Activated B cell treated with CpG ODN at 0.5 μM for 24 hours (primary cell): ENCODE measurements around the gene PPP4R1. TPM values are rescaled to one million over a fixed set of nuclear protein-coding genes. Genes with fewer than 3 reads are reported as not detected.

Experiments used
- ATAC-seq: fragments of 200-7000 bp; cut with Tn5 transposase; one replicate; pipeline ENCODE4 v1.10.0; 2021; ENCODE audit warnings: low read depth, mild to moderate bottlenecking, moderate library complexity
- CTCF ChIA-PET: fragments of 350-600 bp; sonication (Branson Sonifier 250); formaldehyde crosslinking; loops from one replicate; lab custom pipeline; 2021; ENCODE audit warnings: antibody characterized with exemption; lab: Charles Lee
- POLR2A ChIA-PET: fragments of 350-600 bp; sonication (Branson Sonifier 250); formaldehyde crosslinking; loops from one replicate; lab custom pipeline; 2021; ENCODE audit warnings: antibody characterized with exemption; lab: Charles Lee
- DNase-seq: peaks from one replicate; pipeline ENCODE4 v3.0.0; 2022
- H3K27ac Mint-ChIP-seq: one replicate; pipeline ENCODE4 v1.8.0; 2020; ENCODE audit warnings: mixed read lengths
- H3K27me3 Mint-ChIP-seq: one replicate; pipeline ENCODE4 v1.8.0; 2021; ENCODE audit warnings: mixed read lengths
- H3K36me3 Mint-ChIP-seq: one replicate; pipeline ENCODE4 v1.8.0; 2021; ENCODE audit warnings: low read depth, mixed read lengths
- H3K4me1 Mint-ChIP-seq: one replicate; pipeline ENCODE4 v1.8.0; 2021; ENCODE audit warnings: mixed read lengths
- H3K4me3 Mint-ChIP-seq: one replicate; pipeline ENCODE4 v1.8.0; 2020; ENCODE audit warnings: mild to moderate bottlenecking, mixed read lengths
- H3K9me3 Mint-ChIP-seq: one replicate; pipeline ENCODE4 v1.8.0; 2020; ENCODE audit warnings: mixed read lengths
- intact Hi-C: fragments of 100-400 bp; cut with micrococcal nuclease; formaldehyde crosslinking; loops from one replicate; pipeline ENCODE4 v1.15.1; 2024
- total RNA-seq: library from RNA; stranded (reverse); gene quantifications from 2 replicates; pipeline ENCODE4 v1.2.3, GENCODE V29; 2022
- TF ChIP-seq, protein P1 (sequence below): fragments of 200-600 bp; IDR thresholded peaks from one replicate; pipeline ENCODE4 v1.8.0; 2022; ENCODE audit warnings: antibody characterized with exemption, mild to moderate bottlenecking

PPP4R1 gene
- total RNA-seq, 1 donor from 2014 or later, result 51.3 TPM

DNA sequence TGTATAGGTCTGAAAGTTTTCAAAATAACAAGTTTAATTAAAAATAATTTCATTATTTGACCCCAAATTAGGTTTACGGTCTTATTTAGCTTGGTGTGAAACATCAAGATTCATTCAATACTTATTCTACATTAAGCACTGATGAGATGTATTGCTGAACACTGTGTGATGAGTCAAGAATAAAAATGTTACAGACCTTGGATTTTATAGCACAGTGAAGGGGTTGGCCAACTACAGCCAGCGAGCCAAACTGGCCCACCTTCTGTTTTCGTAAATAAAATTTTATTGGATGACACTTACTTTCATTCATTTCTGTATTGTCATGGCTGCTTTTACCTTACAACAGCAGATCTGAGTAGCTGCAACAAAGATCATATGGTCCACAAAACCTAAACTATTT, 8.3 kb downstream of the PPP4R1 start:
- Mint-ChIP-seq H3K4me1 (peaks cover 15% of the 10 kb centered on the region), H3K27me3 (no peaks in the 10 kb centered on the region), H3K36me3 (peaks cover 10% of the 10 kb centered on the region), H3K27ac (no peak overlapping the region), H3K4me3 (no peak overlapping the region), H3K9me3 (peaks cover 2% of the 10 kb centered on the region)
- no peak for ATAC-seq
- no peak for DNase-seq
- TF ChIP-seq, protein P1, sequence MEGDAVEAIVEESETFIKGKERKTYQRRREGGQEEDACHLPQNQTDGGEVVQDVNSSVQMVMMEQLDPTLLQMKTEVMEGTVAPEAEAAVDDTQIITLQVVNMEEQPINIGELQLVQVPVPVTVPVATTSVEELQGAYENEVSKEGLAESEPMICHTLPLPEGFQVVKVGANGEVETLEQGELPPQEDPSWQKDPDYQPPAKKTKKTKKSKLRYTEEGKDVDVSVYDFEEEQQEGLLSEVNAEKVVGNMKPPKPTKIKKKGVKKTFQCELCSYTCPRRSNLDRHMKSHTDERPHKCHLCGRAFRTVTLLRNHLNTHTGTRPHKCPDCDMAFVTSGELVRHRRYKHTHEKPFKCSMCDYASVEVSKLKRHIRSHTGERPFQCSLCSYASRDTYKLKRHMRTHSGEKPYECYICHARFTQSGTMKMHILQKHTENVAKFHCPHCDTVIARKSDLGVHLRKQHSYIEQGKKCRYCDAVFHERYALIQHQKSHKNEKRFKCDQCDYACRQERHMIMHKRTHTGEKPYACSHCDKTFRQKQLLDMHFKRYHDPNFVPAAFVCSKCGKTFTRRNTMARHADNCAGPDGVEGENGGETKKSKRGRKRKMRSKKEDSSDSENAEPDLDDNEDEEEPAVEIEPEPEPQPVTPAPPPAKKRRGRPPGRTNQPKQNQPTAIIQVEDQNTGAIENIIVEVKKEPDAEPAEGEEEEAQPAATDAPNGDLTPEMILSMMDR, result no peak
- intact Hi-C loops, result no loop called here
- ChIA-PET CTCF (no interaction called here), POLR2A (no interaction called here)

GRCh38 chr18:9604348-9604747, 10.0 kb downstream of the PPP4R1 start:
- Mint-ChIP-seq H3K27ac (no peak overlapping the region), H3K27me3 (no peaks in the 10 kb centered on the region), H3K36me3 (peaks cover 9% of the 10 kb centered on the region), H3K9me3 (peaks cover 4% of the 10 kb centered on the region), H3K4me1 (peaks cover 15% of the 10 kb centered on the region), H3K4me3 (no peak overlapping the region)
- ChIA-PET CTCF (no interaction called here), POLR2A (no interaction called here)
- intact Hi-C loops, result no loop called here
- ATAC-seq, result no peak
- DNase-seq, result no peak
- TF ChIP-seq, protein P1, result no peak

DNA sequence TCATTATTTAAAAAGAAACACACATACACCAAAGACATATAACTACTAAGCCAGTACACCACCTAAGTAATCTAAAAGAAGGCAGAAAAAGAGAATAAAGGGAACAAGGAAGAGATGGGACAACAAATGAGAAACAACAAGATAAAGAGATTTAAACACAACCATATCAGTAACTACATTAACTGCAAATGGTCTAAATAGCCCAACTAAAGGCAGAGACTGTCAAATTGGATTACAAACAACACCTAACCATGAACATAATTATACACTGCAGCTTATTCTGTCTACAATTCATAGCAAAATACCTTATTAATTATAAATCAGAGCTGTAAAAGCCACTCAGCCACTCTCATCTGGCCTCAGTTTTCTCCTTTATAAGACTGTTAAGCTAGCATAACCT, 15.0 kb downstream of the PPP4R1 start:
- no peak overlapping the region for H3K4me3 Mint-ChIP-seq
- peaks cover 32% of the 10 kb centered on the region for H3K36me3 Mint-ChIP-seq
- peaks cover 12% of the 10 kb centered on the region for H3K9me3 Mint-ChIP-seq
- no peak overlapping the region for H3K27ac Mint-ChIP-seq
- DNase-seq, result no peak
- H3K27me3 Mint-ChIP-seq, result no peaks in the 10 kb centered on the region
- TF ChIP-seq, protein P1, result no peak
- intact Hi-C loops, result no loop called here
- CTCF ChIA-PET, result no interaction called here
- POLR2A ChIA-PET, result no interaction called here
- ATAC-seq, result no peak
- H3K4me1 Mint-ChIP-seq, result peaks cover 20% of the 10 kb centered on the region

GRCh38 chr18:9597609-9598008, 16.8 kb downstream of the PPP4R1 start:
- Mint-ChIP-seq H3K36me3 (peaks cover 37% of the 10 kb centered on the region), H3K27me3 (no peaks in the 10 kb centered on the region), H3K4me1 (peaks cover 17% of the 10 kb centered on the region), H3K4me3 (no peak overlapping the region), H3K27ac (no peak overlapping the region), H3K9me3 (peaks cover 12% of the 10 kb centered on the region)
- ATAC-seq (no peak), DNase-seq (no peak)
- intact Hi-C loops, result no loop called here
- TF ChIP-seq, protein P1, result no peak
- ChIA-PET POLR2A (no interaction called here), CTCF (no interaction called here)

DNA sequence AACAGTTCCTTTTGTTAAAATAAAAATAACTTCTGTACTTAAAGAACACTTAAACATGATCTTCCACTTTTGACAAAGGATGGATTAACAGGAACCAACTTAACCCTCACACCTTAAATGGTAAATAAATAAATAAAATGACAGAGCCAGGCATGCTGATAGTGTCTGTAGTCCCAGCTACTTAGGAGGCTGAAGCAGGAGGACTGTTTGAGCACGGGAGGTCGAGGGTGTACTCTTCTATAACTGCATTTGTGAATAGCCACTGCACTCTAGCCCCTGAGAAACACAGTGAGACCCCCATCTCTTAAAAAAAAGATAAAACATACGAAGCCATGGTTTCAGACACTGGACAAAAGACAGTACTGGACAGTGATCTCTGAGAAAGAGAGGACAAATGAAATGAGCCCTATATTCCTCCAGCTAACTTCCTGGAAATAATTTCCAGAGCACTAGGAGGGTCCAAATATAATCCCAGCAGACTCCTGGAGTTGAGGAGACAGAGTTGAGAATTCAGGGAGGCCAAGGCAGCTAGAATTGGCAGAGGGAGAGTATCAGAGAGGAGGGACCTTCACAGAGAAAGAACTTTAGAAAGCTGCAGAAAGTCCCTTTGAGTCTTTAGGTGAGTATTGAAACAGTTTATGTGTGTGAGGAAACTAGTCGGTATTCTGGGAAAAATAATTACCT, 17.4 kb downstream of the PPP4R1 start:
- ChIA-PET POLR2A (no interaction called here), CTCF (no interaction called here)
- peaks cover 12% of the 10 kb centered on the region for H3K9me3 Mint-ChIP-seq
- intact Hi-C loops, result no loop called here
- H3K4me1 Mint-ChIP-seq, result peaks cover 17% of the 10 kb centered on the region
- TF ChIP-seq, protein P1, result no peak
- peaks cover 41% of the 10 kb centered on the region for H3K36me3 Mint-ChIP-seq
- H3K4me3 Mint-ChIP-seq, result no peak overlapping the region
- no peak overlapping the region for H3K27ac Mint-ChIP-seq
- DNase-seq (no peak), ATAC-seq (no peak)
- H3K27me3 Mint-ChIP-seq, result no peaks in the 10 kb centered on the region
